NCI-H510A (cell line): ENCODE results near the gene SHMT2.

Experiments
- DNase-seq: peaks from one replicate; lab custom pipeline; 2025; lab: John Stamatoyannopoulos, UW

Gene SHMT2

DNA sequence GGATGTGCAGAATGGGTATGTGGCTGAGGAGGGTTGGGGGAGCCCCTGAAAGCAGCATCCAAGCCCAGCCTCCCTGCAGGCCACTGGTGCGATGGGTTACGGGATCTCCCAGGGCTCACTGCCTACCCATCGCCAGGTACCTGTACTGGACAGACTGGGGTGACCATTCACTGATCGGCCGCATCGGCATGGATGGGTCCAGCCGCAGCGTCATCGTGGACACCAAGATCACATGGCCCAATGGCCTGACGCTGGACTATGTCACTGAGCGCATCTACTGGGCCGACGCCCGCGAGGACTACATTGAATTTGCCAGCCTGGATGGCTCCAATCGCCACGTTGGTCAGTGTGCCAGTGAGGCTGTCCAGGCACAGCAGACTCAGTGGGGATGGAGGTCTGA is 31.2 kb upstream of the SHMT2 start:
- DNase-seq = no peak

DNA sequence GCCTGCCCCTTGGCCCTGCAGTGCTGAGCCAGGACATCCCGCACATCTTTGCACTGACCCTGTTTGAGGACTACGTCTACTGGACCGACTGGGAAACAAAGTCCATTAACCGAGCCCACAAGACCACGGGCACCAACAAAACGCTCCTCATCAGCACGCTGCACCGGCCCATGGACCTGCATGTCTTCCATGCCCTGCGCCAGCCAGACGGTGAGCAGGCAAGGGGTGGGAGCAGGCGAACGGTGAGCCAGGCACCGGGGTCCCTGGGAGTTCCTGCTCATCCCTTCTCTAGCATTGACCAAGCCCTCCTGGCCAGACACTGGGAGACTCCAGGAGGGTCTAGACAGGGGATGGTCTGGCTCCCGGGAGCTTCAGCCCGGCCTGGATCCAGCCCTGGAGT is 30.3 kb upstream of the SHMT2 start:
- DNase-seq = no peak

DNA sequence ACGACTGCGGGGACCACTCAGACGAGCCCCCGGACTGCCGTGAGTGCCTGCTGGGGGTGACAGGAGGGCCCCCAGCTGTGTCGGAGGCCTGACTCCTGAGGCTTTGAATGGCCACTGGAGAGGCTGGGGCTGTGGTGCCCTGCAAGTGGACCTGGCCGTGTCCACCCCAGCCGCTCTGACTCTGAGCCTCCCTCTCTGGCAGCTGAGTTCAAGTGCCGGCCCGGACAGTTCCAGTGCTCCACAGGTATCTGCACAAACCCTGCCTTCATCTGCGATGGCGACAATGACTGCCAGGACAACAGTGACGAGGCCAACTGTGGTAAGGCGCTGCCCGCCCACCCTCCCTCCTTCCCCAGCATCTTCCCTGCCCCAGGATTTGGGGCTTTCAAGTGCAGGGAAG is 29.0 kb upstream of the SHMT2 start:
- DNase-seq = no peak

DNA sequence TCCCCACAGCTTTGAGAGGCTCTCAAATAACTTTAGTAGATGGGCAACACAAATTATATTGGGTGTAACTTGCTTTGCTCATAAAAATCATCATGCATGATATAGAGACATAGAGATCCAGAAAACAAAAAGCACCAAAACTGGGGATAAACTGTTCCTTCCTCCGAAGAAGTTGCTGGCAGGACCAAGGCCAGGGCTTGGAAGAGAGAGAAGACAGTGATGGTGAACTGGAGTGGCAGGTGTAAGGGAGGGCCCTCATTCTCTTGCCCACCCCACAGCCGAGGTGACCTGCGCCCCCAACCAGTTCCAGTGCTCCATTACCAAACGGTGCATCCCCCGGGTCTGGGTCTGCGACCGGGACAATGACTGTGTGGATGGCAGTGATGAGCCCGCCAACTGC is 28.3 kb upstream of the SHMT2 start:
- no peak for DNase-seq

DNA sequence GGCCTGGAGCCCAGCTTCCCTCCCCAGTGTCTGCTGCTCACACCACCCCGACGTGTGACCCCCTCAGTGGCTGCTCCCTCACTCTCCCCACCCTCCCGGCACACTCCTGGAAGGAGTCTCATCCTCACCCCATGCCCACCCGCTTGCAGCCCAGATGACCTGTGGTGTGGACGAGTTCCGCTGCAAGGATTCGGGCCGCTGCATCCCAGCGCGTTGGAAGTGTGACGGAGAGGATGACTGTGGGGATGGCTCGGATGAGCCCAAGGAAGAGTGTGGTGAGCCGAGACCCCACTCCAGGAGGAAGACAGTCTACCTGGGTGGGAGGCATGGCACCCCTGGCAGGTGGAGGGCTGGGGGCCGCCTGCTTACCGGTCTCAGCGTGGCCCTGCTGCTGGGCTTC is 27.9 kb upstream of the SHMT2 start:
- no peak for DNase-seq

DNA sequence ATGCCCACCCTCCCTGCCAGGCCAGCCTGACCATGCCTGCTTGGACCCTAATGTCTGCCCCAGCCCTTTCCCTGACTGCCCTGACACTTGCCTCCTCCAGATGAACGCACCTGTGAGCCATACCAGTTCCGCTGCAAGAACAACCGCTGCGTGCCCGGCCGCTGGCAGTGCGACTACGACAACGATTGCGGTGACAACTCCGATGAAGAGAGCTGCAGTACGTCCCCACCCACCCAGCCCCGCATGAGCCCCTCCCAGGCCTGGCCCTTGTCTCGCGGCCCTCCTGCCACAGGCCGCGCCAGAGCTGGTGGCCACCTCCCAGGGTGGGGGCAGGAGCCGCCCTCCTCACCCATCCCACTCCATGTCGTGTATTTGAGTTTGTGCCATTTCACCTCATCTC is 27.2 kb upstream of the SHMT2 start:
- DNase-seq = no peak

DNA sequence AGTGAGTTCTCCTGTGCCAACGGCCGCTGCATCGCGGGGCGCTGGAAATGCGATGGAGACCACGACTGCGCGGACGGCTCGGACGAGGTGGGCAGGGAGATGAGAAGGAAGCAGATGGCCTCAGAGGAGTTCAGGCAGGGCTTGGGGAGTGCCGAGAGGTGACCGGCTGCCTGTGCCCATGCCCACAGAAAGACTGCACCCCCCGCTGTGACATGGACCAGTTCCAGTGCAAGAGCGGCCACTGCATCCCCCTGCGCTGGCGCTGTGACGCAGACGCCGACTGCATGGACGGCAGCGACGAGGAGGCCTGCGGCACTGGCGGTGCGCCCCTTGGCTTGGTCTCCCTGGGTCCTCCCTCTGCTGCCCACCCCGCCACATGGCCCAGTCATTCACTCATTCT is 26.3 kb upstream of the SHMT2 start:
- DNase-seq = no peak

DNA sequence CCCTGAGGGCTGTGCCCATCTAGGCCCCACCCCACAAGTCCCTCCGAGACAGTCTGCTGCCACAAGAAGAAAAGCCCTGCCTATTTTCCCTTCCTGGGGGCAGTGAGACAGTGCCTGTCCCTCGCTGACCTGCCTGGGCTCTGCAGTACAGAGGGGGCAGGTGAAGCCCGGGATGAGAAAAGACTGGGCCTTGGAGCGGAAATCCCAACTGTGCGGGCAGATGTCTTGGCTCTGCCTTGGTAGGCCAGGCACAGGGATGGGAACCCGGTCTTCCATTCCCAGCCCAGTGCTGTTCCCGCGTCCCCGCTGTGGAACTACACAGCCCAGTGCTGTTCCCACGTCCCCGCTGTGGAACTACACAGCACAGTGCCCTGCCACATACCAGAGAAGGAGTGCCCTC is 25.7 kb upstream of the SHMT2 start:
- DNase-seq = no peak

DNA sequence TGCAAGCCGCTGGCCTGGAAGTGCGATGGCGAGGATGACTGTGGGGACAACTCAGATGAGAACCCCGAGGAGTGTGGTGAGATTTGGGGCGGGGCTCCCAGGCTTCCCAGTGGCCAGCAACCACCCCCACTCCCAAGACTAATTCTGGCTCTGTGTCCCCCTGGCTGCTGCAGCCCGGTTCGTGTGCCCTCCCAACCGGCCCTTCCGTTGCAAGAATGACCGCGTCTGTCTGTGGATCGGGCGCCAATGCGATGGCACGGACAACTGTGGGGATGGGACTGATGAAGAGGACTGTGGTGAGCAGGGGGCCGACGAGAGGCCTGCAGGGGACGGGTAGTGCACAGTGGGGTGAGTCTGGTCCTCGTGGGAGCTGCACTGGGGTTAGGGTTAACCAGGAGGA is 25.1 kb upstream of the SHMT2 start:
- DNase-seq = no peak

DNA sequence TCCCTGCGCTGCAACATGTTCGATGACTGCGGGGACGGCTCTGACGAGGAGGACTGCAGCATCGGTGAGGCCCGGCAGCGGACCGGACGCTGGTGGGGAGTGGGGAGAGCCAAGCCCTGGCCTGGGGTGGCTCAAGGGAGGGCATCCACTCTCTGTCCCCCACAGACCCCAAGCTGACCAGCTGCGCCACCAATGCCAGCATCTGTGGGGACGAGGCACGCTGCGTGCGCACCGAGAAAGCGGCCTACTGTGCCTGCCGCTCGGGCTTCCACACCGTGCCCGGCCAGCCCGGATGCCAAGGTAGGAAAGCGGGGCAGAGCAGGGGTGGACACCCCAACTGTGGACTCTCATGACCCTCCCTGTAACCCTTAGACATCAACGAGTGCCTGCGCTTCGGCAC is 24.3 kb upstream of the SHMT2 start:
- no peak for DNase-seq

DNA sequence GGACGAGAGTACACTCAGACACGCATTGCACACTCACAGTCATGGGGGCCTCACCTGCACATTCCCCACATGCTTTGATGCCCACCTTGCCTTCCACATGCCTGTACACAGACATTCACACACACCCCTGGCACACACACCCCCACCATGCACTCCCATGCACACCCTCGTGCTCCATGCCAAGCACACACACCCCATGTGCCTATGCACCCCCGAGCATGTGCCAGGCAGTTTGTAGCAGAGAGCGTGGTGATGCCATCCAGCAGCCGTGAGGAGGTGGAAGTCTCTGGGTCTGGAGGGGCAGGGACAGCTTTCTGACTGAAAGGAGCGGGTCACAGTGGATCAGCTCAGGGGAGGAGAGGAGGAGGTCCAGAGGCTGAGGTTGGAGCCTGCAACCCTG is 23.6 kb upstream of the SHMT2 start:
- DNase-seq = no peak

DNA sequence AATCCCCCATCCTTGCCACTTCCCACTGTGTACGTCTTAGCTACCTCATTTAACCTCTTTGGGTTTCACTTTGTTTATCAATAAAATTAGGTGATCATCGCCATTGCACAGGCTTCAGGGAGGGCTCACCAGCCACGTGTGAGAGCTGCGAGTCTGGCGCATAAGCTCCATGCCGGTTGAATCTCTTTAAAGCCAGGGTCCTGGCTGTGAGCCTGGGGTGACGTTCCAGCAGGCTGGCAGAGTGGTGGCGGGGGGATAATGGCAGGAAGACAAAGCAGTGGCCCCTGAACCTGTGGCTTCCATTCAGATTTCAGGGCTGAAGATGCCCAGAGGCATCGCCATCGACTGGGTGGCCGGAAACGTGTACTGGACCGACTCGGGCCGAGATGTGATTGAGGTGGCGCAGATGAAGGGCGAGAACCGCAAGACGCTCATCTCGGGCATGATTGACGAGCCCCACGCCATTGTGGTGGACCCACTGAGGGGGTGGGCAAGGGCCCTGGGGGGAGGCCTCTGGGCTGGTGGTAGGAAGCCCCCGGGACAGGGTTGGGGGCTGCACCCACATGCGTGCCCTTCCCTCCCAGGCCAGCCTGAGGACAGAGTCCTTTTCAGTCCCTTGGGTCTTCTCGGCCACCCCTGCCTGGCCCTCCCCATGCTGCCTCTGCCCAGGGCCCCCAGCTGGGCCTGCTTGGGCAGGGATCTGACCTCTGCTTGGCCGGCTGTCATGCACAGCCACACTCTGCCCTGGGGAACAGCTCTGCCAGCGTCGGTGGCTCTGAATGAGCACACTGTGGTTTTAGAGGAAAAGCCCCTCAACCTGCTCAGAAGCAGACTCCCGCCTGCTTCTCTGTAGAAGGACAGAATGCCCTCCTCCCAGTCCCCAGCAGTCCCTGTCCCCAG is 21.5 kb upstream of the SHMT2 start:
- DNase-seq = no peak

DNA sequence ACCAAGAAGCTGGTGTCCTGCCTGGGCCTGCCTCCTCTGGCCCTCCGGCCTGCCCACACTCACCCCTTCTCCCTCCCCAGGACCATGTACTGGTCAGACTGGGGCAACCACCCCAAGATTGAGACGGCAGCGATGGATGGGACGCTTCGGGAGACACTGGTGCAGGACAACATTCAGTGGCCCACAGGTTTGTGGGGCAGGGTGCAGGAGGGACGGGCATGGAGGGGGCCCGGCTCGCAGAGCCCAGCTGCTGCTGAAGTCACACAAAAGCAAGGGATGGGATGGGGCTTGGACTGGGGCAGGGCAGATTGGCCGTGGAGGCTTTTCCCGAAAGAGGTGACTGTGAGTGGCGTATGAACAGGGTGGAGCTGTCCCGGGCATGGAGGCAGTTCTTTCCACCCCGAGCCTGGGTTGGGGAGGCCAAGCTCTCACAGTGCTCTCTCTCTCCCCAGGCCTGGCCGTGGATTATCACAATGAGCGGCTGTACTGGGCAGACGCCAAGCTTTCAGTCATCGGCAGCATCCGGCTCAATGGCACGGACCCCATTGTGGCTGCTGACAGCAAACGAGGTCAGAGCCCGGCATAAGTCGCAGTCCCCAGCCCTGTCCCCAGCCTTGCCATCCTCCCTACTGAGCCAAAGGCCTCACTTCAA is 20.8 kb upstream of the SHMT2 start:
- DNase-seq = no peak

DNA sequence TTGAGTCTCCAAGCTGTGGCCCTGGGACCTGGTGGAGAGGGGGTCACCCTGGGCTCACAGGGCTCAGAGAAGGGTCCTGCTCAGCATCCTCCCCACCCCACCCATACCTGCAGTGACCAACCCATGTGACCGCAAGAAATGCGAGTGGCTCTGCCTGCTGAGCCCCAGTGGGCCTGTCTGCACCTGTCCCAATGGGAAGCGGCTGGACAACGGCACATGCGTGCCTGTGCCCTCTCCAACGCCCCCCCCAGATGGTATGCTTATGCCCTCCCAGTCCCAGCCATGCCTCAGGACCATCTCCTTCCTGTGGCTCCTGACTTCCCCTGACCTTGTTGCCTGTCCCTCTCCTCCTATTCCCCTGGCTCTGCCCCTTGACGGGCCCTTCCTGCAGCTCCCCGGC is 19.6 kb upstream of the SHMT2 start:
- no peak for DNase-seq

DNA sequence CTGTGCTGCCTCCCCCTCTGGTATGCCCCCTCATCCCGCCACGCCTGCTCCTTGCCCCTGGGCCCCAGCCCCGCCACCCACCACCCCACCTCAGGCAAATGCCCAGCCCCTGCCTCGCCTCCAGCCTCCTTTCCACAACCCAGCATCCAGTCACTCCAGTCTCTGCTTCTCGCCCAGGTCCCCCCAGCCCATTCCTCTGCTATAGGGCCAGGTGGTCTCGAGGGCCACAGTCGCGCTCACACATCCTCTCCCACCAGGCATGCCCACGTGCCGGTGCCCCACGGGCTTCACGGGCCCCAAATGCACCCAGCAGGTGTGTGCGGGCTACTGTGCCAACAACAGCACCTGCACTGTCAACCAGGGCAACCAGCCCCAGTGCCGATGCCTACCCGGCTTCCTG is 19.1 kb upstream of the SHMT2 start:
- DNase-seq = no peak

DNA sequence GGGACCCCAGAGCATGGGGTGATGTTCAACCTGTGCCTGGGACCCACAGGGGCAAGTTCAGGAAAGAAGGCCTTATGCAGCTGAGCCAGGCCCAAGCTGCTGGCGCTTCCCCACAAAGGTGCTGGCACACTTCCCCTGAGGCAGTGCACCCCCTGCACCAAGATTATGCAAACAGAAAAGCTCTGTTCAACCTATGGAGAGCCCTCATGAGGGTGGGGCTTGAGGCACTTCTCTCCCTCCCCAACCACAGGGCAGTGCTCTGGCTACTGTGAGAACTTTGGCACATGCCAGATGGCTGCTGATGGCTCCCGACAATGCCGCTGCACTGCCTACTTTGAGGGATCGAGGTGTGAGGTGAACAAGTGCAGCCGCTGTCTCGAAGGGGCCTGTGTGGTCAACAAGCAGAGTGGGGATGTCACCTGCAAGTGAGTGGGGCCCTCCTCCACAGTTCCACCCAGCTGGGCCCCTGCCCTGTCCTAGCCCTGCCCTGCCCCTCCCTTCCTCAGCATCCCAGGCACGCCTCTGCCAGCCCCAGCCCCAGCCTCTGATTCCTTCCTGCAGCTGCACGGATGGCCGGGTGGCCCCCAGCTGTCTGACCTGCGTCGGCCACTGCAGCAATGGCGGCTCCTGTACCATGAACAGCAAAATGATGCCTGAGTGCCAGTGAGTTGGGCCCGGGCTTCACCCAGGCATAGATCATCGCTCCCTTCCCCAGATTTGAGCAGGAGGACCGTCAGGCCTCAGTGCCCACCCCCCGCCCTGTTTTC is 18.4 kb upstream of the SHMT2 start:
- DNase-seq = no peak

DNA sequence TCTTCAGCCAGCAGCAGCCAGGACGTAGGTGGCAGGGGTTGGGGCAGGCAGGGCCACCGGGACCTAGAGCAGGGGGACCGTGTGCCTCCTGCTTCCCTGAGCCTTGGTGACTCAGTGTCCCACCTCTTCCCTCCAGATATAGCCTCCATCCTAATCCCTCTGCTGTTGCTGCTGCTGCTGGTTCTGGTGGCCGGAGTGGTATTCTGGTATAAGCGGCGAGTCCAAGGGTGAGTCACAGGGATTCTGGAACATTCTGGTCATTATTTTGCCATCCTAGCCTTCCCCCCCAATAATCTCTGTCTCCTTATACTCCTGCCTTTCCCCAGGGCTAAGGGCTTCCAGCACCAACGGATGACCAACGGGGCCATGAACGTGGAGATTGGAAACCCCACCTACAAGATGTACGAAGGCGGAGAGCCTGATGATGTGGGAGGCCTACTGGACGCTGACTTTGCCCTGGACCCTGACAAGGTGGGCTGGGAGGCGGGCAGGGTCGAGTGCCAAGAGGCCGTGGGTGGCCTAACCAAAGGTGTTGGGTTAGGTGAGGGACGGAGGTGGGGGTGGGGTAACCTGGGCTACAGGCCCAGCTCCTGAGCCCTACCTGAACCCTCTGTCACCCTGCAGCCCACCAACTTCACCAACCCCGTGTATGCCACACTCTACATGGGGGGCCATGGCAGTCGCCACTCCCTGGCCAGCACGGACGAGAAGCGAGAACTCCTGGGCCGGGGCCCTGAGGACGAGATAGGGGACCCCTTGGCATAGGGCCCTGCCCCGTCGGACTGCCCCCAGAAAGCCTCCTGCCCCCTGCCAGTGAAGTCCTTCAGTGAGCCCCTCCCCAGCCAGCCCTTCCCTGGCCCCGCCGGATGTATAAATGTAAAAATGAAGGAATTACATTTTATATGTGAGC is 17.5 kb upstream of the SHMT2 start:
- DNase-seq = no peak

DNA sequence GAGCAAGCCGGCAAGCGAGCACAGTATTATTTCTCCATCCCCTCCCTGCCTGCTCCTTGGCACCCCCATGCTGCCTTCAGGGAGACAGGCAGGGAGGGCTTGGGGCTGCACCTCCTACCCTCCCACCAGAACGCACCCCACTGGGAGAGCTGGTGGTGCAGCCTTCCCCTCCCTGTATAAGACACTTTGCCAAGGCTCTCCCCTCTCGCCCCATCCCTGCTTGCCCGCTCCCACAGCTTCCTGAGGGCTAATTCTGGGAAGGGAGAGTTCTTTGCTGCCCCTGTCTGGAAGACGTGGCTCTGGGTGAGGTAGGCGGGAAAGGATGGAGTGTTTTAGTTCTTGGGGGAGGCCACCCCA is 16.8 kb upstream of the SHMT2 start:
- DNase-seq = no peak

DNA sequence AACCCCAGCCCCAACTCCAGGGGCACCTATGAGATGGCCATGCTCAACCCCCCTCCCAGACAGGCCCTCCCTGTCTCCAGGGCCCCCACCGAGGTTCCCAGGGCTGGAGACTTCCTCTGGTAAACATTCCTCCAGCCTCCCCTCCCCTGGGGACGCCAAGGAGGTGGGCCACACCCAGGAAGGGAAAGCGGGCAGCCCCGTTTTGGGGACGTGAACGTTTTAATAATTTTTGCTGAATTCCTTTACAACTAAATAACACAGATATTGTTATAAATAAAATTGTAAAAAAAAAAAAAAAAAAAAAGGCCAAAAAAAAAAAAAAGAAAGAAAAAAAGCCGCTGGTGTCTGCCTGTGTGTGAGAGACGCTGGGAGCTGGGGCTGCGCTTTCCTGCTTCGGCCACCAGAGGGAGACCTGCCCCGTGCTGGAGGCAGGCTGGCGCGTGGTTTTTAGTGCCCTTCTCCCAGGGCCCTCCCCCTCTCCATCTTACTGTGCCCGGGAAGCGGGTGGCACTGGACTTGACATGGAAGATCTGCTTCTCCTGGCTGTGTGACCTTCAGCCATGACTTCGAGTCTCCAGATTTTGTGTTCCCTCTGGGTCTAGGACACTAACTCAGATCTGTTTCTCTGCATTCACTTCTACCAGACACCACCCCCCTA is 16.3 kb upstream of the SHMT2 start:
- DNase-seq = peak; percentile 77

DNA sequence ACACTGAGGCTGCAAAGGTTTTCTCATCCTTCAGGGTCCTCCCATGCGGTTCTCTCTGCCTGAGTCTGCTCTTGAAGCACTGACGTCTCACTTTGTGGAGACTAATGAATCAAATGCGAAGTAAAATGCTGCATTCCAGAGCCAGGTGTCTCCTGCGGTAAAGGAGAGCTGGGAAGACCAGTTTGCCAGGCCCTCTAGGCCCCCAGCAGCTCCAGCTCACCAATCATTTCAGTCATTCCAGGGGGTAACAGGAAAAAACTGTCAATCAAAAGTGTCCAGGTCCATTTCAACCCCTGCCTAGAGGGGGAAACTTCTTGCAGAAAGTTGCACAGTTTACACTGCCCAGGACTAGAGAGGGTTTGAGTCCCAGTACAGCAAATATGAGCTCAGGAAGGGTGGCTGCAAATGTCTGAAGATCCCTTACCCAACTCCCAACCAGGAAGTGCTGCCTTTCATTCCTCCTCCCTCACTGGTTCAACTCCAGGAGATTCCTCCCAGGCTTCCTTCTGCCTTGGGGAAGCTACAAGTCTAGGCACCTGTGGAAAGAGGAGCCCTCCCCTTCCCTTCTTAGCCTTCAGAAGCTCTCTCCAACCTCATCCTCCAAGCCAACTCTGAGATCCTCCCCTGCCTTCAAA is 15.6 kb upstream of the SHMT2 start:
- DNase-seq = no peak

DNA sequence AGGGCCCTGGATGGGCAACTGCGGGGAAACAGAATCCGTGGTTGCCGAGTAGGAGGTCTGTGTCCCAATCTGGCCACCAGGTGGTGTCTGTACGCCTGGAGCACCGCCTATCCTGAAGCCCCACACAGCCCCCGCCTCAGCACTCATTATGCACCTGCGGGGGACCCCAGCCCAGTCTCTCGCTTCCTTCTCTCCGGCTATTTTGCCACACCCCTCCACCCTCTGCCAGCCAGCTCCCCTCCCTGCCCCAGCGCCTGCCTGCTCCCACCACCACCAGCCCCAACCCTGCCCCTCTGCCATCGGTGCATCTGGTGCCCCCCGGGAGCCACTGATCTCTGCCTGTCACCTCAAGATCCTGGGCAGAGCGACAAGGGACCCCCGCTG is 15.1 kb upstream of the SHMT2 start:
- peak; percentile 33 for DNase-seq
